ENCODE results near the gene KIF4A.
A peak's percentile ranks its signal among the peaks of the same experiment; 100 is the strongest.

The KIF4A gene

DNA sequence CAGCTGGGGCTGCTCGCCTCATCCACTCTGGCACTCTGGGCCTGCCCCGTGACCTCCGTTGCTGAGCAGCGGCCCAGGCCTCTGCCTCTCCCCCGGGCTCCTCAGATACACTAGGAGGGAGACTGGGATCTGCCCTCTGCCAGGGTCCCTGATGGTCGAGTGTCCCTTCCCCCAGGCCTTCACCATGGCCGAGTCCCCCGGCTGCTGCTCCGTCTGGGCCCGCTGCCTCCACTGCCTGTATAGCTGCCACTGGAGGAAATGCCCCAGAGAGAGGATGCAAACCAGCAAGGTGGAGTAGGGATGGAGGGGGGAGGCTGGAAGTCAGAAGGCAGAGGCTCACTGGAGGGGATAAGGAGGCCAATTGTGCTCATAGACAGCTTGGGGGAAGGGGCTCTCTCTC lies 134.9 kb downstream of the KIF4A start:
- no peak for FAIRE-seq
- DNase-seq (ENCODE audit: insufficient read length, low spot score) = no peak
- TF ChIP-seq, protein P1, sequence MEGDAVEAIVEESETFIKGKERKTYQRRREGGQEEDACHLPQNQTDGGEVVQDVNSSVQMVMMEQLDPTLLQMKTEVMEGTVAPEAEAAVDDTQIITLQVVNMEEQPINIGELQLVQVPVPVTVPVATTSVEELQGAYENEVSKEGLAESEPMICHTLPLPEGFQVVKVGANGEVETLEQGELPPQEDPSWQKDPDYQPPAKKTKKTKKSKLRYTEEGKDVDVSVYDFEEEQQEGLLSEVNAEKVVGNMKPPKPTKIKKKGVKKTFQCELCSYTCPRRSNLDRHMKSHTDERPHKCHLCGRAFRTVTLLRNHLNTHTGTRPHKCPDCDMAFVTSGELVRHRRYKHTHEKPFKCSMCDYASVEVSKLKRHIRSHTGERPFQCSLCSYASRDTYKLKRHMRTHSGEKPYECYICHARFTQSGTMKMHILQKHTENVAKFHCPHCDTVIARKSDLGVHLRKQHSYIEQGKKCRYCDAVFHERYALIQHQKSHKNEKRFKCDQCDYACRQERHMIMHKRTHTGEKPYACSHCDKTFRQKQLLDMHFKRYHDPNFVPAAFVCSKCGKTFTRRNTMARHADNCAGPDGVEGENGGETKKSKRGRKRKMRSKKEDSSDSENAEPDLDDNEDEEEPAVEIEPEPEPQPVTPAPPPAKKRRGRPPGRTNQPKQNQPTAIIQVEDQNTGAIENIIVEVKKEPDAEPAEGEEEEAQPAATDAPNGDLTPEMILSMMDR (IDR thresholded peaks at IDR 0.05; ENCODE audit: insufficient read depth, missing control alignments) = no peak

DNA sequence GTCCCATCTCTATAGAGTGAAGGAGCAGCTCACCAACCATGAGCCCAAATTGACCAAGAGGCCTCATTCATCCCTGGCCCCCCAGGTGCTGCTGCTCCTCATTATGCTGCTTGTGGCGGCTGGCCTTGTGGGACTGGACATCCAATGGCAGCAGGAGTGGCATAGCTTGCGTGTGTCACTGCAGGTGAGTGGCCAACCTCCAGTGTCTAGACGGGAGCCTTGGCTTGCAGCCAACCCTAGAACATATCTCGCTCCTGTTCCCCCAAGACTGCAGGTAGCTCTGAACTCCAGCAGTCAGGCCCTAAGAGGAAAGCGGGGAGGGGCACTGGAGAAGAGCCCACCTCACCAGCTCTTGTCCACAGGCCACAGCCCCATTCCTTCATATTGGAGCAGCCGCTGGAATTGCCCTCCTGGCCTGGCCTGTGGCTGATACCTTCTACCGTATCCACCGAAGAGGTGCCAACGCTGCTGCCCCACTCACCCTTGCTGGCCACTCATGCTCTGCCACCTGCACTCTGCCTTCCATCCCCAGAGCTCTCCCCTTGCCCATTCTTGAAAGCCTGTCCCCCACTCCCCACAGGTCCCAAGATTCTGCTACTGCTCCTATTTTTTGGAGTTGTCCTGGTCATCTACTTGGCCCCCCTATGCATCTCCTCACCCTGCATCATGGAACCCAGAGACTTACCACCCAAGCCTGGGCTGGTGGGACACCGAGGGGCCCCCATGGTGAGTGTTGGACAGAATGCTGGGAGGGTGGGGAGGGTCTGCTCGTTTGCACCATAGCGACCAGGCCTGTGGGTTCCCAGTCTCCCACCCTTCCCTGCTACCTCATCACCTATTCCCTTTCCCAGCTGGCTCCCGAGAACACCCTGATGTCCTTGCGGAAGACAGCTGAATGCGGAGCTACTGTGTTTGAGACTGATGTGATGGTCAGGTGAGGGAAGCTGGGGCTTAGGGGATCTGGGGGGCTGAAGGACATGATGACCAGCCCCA lies 136.7 kb downstream of the KIF4A start:
- TF ChIP-seq, protein P1 (IDR thresholded peaks at IDR 0.05; ENCODE audit: insufficient read depth, missing control alignments) = no peak
- FAIRE-seq (no peak), DNase-seq (ENCODE audit: insufficient read length, low spot score) (no peak)

DNA sequence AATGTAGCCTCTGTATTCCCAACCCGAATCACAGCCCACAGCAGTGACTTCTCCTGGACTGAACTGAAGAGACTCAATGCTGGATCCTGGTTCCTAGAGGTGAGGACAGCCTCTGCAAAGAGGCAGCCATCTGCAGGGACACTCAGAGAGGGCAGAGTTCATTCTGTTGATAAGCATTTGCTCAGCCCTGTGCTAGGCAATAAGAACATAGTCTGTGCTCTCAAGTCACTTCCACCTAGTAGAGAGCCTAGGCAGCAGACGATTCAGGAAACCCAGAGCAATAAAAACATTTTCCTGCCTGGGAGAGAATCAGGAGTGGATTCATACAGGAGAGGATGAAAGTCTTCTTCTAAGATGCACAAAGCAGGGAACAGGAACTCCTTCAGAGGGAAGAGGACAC lies 137.5 kb downstream of the KIF4A start:
- FAIRE-seq = no peak
- no peak for DNase-seq (ENCODE audit: insufficient read length, low spot score)
- TF ChIP-seq, protein P1 (IDR thresholded peaks at IDR 0.05; ENCODE audit: insufficient read depth, missing control alignments) = no peak

DNA sequence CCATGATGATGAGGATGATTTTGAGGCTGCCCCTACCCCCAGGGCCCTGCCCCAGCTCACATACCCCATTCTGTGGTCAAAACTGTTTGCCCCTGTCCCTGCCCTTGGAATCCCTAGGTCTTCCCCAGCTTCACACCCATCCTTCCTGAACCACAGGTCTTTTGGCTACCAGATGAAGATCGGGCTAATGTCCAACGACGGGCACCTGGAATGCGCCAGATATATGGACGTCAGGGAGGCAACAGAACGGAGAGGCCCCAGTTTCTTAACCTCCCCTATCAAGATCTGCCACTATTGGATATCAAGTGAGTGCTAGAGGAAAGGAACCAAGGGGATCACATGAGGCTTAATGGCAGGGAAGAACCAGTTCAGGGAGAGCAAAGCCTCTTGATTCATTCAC lies 139.9 kb downstream of the KIF4A start:
- no peak for FAIRE-seq
- TF ChIP-seq, protein P1 (IDR thresholded peaks at IDR 0.05; ENCODE audit: insufficient read depth, missing control alignments) = no peak
- DNase-seq (ENCODE audit: insufficient read length, low spot score) = no peak

DNA sequence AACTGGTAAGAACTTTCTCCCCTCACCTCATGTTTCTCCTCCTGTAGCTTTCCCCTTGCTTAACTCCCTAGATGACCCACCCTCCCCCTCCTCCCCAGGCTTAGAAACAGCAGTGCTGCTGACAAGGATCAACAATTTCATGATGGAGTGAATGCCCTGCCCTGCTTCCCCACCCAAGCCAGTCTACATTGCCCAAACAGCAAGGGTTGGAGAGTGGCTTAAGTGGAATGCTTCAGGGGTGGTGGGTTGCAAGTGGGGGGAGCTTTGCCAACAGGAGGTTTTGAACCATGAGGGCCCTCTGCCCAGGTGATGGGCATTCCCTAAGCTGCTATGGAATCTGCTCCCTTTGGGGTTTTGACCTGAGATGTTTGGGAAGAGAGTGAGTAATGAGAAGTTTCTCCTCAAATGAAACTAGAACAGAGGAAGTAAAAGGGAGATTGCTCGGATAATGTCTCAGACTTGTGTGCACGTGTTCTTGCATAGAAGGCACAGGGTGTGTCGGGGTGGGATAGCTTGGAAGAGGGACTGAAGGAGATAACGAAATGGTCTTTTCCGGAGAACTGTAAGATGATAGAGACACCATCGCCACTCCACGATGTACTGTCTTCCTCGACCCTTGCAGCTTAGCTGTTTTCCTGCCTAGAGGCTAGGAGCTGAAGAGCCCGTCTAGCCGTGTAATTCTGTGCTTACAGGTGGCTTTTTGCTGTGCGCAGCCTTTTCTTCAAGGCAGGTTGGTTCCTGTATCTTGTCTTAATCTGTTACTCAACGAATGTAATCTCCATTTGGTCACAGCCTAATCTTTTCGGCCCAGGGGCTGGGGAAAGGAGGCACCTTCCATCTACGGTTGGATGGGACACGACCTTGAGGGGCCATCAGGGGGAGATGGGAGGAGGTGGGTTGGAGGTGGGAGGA lies 143.3 kb downstream of the KIF4A start:
- TF ChIP-seq, protein P1 (IDR thresholded peaks at IDR 0.05; ENCODE audit: insufficient read depth, missing control alignments) = no peak
- FAIRE-seq = peak; percentile 60
- DNase-seq (ENCODE audit: insufficient read length, low spot score) = no peak

DNA sequence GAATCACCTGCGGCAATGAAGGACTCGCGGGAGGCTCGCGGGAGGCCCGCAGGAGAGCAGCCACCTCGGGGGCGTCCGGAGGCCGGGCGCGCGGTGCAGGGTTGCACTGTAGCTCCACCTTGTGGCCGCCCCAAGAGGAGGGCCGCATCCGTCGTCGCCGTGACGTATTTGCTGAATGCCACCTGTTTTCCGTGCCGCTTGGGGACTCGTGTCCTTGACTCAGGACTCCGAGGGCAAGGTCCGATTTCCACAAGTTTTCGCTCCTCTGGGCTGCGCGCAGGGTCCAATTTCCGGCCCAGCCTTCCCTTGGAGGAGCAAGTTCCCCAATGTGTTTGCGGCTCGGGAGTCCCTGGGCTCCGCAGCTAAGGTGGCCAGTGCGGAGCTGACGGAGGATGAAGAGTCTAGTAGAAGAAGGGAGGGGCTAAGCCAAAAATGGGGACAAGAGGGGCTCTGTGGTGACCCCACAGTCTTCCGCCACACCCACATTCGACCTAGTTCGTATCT lies 144.0 kb downstream of the KIF4A start:
- DNase-seq (ENCODE audit: insufficient read length, low spot score) (no peak), FAIRE-seq (no peak)
- TF ChIP-seq, protein P1 (IDR thresholded peaks at IDR 0.05; ENCODE audit: insufficient read depth, missing control alignments) = peak; percentile 61

Measured in D721Med (cell line).